ENCODE measurements around the gene SCIN.

SCIN gene

DNA sequence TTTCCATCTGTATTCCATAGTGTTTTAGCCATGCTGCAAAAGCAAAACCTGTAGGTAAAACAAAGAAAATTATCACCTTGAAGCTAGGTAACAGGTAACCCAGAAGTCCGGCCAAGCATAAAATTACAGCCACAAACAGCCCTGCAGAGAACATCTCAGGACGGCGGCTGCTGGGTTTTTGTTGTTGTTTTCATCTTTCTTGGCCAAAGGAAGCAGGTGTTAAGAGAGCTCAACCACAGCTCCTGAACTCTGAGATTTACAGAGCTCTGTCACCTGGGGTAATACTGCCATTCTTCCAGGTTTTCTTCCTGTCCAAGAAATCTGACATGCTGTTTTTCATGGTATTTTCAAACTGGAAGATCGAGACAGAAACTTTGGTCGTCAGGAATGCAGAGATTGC is 847 bp upstream of the SCIN start:
- no peak for DNase-seq

DNA sequence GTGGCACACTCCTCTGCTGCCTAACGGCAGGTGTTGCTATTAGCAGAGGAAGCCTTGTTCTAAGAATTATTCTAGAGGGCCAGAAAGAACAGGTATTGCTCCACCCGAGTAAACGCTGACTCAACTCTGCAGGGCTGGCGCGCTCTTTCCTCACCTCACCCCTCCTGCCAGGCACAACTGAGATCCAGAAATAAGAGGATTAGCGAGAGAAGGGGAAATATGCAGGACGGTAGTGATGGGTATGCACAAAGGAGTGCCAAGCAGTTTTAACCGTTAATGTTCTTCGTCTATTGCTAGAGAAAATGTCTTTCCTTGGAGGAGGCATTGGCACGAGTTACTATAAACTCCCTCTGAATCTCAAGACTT is 369 bp upstream of the SCIN start:
- DNase-seq, result no peak

DNA sequence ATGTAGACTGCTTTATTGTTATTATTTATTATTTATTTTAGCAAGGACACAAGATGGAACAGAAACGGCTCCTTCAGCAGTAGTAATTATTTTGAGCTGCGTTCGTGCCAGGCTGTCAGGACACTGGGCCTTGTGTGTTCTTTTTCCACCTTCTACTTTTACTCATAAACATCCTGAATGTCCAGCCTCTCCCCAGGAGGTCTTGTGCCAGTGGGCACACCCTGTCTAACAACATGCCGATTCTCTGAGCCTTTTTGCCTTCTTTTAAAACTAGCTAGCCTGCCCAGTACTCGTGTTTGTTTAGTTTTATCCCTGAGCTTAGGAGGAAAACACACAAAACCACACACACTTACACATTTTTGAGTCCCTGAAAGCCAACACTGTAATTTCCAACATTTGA is 1.2 kb downstream of the SCIN start:
- no peak for DNase-seq

DNA sequence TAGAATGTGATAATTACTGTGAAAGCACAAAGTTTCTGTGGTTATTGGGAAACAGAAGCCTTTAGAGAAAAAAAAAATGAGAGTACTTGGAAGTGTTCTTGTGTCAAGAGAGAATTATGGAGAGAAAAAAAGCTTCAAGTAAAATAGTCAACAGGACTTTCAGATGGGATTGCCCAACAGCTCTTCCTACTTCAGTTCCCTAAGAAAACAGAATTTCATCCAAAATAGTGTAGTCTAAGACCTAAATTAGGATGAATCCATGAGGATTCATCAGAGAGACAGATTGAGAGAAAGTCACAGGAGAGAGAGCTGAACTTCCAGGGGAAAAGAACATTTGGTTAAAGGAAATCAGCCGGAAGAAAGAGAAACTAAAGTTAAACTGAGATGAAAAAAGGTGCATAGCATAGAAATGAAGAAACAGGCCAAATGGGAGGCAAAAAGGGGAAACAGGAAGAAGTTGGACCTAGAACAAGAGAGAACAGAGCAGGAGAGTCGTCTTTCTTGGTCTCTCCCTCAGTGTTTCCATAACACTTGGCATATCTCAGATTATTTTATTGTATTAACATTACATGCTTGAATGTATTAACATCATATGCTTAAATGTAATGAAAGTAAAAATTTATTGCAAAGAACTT is 2.5 kb downstream of the SCIN start:
- DNase-seq, result no peak

DNA sequence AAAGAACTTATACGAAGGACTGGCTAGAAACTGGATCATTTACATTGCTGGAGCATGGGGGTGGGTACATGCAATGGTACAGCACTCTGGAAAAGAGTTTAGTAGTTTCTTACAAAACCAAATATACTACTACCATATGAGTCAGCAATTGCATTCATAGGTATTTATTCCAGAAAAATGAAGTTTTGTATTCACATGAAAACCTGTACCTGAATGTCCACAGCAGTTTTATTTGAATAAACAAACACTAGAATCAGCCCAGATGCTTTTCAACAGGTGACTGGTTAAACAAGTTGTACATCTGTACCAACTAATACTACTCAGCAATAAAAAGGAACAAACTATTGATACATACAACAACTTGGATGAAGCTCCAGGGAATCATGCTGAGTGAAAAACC is 3.4 kb downstream of the SCIN start:
- no peak for DNase-seq

DNA sequence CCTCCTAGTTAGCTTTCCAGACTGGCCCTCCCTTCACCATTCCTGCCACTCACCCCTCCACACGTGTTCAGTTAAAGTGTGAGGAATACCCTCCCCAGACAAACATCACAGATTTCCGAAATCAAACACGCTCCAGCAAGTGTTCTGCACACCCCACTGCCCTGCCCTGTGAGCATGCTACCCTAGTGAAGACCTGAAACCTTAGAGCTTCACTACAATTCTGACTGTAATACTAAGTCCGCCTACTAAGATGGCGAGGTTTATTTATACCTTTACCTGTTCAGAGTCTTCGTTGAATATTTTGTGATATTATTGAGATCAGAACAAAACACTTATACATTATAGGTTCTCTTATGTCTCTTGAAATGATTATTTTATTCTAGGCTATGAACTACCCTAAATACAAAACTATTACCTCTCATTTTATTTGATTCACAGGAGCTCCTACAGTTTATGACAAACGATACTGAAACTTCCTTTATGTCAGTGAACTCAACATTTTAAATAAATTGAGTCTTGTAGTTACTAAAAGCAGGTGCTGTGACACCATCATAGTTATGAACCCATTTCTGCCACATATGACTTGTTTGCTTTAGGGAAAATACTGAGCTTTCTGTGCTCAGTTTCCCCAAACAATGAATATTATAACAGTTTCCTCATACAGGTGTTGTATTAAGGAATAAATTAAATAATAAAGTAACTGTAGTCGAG is 8.6 kb downstream of the SCIN start:
- DNase-seq, result no peak

DNA sequence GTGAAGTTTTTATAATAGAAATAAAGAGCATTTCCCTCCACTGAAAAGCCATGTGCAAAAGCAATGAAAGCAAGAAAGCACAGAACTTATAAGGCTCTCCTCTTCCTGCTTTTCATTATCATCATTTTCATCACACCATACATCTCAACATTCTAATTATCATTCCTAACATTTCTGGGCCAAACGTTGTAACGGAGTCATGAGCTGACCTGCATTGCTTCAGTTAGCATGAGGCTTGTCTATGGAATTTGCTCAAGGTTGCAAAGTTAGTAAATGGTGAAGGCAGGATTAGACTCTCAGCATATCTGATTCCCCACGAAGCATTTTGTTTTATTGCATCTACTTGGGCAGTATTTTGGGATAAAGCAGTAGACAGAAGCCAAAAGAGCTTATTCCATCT is 11.4 kb downstream of the SCIN start:
- DNase-seq, result no peak

DNA sequence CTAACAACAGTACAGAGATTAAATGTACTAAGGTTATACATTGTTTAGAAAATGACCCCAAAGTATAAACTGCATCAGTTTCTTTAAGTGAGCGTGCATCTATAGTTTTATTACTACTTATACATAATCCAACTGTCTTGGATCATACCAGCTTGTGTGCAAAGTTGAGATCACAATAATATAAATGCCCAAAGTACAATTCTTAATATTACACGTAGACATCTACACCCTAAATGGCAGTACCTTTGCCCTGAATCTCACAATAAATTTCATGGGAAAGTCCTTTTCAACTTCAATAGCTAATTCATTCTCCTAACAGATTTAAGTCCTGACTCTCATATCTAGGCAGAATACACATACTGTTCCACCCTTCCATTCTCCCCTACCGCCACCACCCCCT is 11.8 kb downstream of the SCIN start:
- no peak for DNase-seq

DNA sequence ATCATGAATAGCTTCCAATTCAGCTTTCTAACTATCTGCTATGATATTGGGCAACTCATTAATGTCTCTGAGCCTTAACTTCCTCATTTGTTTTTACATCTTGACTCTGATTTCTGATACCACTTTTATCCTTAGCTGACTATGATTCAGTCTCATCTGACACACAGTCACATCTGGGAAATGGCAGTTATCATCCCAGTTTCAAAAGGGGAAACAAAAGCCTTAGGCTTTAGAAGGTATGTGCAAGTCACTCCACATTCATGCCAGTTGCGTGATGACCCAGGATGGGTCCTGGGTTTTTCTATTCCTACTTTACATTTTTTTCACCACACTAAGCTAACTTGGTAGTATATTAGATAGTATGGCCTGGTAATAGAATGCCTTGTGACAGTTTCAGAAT is 12.7 kb downstream of the SCIN start:
- no peak for DNase-seq

DNA sequence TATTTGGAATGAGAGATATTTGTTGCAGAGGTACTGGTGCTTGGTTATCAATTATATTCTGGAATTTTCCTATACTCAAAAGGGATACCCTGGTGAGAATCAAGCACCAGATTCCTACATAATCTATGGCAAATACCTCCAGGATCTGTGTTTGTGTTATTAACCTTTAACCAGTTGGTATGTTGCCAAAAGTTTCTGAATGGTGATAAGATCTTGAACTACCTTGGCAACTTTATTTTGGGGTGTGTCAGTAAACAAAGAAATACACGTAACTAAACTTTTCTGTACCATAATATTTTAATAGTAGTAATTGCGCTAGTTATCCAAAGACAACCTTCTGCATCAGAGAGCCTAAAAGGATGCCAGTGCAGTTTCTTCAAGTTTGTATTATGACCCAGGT is 13.4 kb downstream of the SCIN start:
- no peak for DNase-seq

DNA sequence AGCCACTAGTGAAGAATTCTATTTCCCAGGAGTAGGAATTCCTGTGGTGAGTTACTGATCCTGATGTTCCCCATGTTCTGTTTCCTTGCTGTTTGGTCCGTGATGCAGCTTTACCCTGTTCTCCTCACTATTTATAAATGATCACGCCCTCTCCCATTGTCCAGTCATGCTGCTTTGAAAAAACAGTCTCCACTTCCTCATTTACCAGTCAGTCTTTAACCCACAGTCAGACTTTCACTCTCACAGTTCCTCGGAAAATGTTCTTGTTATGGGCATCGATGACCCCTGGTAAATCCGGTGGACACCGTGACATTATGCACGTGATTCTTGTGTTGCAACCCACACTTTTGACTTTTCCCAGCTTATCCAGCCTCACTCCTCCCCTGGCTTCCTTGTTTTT is 14.4 kb downstream of the SCIN start:
- DNase-seq, result no peak

DNA sequence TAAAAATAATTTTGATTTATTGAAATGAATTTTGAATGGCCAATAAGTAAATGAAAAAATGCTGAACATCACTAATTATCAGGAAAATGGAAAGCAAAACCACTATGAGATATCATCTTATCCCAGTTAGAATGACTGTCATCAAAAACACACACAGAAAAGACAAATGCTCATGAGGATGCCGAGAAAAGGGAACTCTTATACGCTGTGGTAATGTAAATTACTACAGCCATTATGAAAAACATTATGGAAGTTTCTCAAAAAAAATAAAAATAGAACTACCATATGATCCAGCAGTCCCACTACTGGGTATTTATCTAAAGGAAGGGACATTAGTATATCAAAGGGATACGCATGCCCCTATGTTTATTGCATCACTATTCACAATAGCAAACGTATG is 15.8 kb downstream of the SCIN start:
- DNase-seq, result no peak

DNA sequence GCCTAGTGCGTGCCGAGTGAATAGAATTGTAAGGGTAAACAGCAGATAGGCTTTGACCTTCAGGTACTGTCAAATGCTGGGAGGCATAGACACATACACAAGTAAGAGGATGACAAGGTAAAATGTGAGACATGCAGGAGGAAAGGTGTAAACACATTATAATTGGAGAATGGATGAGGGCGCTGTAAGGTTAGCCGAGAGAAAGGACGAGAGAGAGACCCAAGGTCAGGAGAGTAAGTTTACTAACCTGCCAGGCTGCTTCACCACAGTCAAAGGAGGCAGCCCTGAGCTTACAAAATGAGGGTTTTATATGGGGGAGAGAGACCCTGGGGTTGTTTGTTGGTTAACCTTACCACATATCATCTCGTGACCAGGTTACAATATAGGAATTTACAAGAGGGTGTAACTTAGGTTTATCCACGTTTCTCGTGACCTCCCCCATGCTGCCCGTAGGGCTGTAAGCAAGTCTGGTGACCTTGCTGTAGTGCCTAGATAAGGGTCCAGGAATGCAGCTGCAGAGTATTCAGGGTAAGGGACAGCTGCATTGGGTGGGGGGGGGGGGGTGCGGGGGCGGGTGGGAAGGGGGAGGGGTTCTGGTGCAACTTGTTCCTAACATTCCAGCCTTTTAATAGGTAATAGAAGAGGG is 17.9 kb downstream of the SCIN start:
- DNase-seq, result no peak

DNA sequence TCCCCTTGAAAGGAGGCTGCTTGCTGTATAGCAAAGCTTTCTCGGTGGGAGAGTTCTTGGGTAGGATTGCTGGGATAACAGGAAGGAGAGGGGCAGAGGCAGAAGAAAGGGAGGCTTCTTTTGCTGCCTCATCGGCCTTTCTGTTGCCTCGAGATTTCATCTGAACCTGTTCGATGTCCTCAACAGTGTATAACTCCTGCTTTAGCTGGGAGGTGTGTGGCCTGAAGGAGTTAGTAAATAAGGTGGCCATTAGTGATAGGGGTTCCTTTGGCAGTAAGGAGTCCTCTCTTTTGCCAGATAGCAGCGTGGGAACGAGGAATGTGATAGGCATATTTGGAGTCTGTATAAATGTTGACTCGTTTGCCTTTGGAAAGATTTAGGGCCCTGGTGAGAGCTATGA is 20.0 kb downstream of the SCIN start:
- no peak for DNase-seq

DNA sequence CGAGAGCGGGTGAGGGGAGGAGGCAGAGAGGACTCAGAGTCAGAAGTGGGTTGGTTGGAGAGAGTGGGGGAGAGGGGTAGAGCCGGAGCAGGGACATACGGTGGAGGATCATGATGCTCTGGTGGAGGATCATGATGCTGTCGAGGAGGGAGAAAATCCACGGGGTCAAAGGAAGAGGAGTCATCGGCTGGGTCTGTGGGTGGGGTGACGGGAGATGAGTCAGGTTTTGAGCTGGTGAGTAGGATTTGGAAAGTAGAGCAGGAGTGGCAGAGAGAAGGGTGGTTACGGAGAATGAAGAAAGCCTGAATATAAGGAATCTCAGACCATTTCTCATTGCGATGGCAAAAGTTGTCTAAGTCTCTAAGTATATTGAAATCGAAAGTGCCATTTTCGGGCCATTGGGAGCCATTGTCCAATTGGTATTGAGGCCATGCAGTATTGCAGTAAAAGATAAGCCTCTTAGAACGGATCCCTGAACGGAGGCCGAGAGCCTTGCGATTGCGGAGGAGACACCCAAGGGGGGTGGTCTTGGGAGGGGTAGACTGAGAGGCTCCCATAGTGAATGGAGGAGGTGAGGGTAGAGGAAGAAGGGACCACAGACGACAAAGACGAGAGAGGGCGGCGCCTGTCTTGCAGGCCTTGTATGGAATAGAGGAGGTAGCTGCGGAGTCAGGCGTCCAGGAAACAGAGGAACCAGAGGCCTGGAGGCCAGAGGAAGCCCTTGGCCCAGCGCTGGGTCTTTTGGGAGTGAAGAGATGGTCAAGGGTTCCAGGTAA is 23.8 kb downstream of the SCIN start:
- DNase-seq, result no peak

DNA sequence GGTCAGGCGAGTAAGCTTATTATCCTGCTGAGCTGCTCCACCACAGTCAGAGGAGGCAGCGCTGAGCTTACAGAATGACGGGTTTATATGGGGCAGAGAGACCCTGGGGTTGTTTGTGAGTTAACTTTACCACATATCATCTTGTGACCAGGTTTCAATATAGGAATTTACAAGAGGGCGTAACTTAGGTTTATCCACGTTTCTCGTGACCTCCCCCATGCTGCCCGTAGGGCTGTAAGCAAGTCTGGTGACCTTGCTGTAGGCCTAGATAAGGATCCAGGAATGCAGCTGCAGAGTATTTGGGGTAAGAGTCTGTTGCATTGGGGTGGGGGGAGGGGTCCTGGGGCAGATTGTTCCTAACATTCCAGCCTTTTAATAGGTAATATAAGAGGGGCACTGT is 24.6 kb downstream of the SCIN start:
- DNase-seq, result no peak

DNA sequence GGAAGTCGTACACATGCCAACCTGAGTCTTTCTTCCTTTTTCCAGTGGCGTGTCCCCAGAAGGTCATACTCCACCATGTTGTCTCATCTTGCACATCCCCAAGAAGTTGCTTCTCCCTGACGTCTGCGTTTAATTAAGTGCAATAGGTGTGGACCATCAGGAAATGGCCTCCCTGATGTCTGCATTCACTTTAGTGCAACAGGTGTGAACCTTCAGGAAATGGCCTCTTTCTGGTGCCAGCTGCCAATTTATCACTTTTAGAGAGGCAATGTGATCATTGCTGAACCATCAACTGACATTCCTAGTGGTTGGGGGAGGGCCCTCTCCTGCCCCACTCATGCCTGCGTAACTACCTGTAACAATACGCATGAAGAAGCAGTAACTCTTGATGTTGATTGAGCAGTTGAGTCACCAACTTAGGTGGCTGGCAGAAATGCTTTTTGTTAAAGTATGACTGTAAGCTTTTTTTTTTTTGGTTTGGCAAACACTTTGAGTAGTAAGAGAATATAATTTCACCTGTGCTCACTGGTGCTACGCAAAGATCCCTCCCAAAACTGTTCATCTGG is 25.8 kb downstream of the SCIN start:
- DNase-seq, result no peak

DNA sequence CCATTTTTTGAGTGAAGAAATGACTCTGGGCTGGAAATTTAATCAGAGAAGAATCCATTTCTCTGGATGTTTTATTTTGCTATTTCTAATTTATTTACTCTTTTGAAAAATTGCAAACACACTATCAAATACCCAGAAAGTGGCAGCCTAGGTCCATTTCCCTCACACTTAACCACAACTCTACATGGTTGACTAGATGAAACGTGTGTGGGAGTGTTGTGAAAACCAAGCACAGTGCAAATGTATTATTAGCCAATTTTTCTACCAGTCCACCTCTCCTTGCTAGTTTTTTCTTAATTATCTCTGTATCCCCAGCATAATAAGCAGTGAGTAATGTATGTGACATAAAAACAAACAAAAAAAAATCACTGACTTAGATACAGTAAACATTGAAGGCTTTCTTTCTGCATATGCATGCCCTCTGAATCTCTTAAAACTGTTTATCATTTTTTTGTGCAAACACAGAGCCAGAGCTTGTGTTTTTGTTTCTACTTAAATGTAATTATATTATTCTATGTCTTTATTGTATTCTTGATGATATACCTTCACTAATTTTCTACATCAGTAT is 30.9 kb downstream of the SCIN start:
- DNase-seq, result no peak

DNA sequence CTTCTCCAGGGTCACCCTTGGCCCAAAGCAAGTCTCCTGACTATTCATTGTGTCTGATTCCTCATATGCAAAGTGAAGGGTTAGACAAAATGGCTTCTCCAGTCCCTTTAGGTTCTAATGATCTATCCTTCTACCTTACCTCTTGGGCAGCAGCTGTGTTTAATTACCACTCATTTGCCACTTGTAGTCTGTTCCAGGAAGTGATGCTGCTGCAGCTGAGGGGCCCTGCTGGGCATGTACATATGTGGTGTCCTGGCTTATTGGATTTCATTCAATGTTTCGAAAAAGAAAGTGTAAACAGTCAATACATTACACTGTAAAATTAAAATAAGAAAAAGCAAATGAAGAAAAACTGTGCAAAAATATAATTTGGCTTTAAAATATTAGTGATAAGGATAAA is 36.6 kb downstream of the SCIN start:
- DNase-seq, result no peak

DNA sequence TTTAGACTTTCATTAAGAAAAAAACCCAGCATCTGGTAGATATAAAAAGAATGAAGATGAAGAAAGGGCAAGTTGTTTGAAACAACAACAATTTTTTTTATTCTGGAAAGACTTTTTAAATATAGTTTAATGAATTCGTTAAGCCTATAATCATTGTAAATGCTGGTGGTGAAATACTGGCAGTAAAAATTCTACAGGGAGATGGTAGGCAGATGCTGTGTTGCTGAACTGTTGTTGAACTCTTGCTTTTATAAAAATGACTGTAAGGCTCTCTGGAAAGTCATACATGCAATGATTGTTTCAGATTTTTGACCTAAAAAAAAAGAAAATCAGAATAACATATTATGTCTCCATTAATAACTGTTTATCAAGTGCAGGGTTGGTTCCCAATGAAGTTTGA is 39.0 kb downstream of the SCIN start:
- no peak for DNase-seq

DNA sequence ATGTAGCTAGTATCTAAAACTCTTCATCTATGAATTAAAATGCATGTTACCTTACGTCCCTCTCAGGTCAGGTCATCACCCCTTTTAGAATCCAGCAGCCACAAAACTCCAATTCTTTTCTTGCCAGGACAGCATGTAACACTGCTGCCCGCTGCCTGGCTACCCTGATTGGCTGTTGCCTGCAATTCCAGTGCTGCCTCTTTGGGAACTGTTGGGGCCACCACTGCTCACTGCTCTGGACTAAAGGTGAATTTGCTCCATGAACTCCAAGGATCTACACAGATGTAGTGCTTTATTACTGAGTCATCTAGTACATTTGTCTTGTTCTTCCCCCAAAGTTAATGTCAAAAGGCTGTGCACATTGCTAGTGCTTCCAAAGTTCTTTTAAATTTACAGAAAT is 40.4 kb downstream of the SCIN start:
- DNase-seq, result no peak

DNA sequence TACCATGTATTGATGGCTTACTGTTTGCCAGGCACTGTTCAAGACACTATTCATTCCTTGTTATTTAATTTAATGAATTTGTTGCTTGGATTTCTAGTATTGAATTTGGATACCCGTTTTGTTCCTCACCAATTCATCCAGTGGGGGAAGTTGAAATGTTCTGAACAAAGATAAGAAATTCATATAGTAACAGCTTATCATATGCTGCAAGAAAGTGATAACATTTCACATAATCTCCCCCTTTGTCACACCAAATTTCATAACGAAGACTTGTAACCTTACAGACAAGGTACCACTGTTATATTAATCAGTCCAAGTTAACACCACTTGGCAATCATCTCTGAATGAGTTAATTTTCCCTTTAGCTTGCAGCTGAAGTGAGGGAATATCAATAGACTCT is 42.1 kb downstream of the SCIN start:
- no peak for DNase-seq

DNA sequence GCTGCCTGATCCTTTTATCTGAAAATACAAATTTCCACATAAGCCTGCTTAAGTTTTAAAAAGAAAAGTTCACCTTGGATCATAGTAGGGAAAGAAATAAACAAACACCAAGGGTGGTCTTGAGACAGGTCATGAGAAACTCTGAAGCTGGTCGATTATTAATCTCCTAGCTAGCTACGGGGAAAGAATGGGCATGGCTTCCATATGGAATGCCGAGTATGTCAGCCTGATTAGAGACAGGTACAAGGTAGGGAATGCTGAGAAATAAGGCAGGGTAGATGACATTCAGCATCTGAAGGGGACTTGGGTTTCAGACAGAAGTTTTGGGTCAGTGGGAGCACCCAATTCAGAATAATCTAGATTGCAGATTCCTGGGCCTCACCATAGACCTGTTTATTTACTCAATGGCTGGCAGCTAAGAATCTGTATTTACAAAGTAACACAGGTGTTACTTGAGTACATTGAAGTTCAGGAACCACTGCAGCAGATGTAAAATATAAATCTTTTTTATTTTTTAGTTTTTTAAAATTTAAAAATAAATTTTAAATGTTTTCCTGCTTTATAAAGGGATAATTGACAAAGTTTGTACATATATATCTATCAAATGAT is 49.0 kb downstream of the SCIN start:
- DNase-seq, result no peak

Measured in stimulated activated CD4-positive, alpha-beta T cell treated with anti-CD3 and anti-CD28 coated beads, Interleukin-15, amount 100 ng/mL, for 24 hours (primary cell).